HepG2 (cell line): ENCODE results near the gene STOM. TPM values are rescaled to one million over a fixed set of nuclear protein-coding genes. Genes with fewer than 3 reads are reported as not detected.

ENCODE experiments used
- ARNT ChIP-seq: fragments of 450-650 bp; IDR thresholded peaks from 2 replicates; pipeline ENCODE4 v1.6.1; 2017
- ATF7-NPFF ChIP-seq: sonication (generic); formaldehyde crosslinking; IDR thresholded peaks from 2 replicates; pipeline ENCODE4 v1.8.1; 2023; ENCODE audit warnings: mild to moderate bottlenecking, low read depth, missing genetic modification reagents, moderate library complexity
- BHLHE40 ChIP-seq: IDR thresholded peaks from 2 replicates; pipeline ENCODE4 v1.6.1; 2011; ENCODE audit warnings: low read length, improper control_type of control experiment
- CBX2 ChIP-seq, 2 experiments: fragments of 200-600 bp in 1 of 2; sonication (generic); formaldehyde crosslinking in 1 of 2; IDR thresholded peaks; 2 replicates each; pipeline versions ENCODE4 v1.7.0 to v1.8.1; 2018 to 2022; ENCODE audit warnings: low read depth in 2 of 2, low read length in 1 of 2, mild to moderate bottlenecking in 1 of 2, missing genetic modification reagents in 1 of 2
- KDM5A ChIP-seq: fragments of 200-600 bp; sonication (generic); IDR thresholded peaks from 2 replicates; pipeline ENCODE4 v1.7.0; 2018; ENCODE audit warnings: antibody characterized with exemption, mild to moderate bottlenecking, low read length, borderline replicate concordance
- POLR2AphosphoS2 ChIP-seq: IDR thresholded peaks from 2 replicates; pipeline ENCODE4 v1.6.1; 2011; ENCODE audit warnings: low read depth, low read length, improper control_type of control experiment
- SALL1 ChIP-seq: sonication (generic); formaldehyde crosslinking; IDR thresholded peaks from 2 replicates; pipeline ENCODE4 v1.8.0; 2022; ENCODE audit warnings: mild to moderate bottlenecking, missing genetic modification reagents
- SMARCC2 ChIP-seq: fragments of 450-650 bp; IDR thresholded peaks from 2 replicates; pipeline ENCODE4 v1.6.1; 2017; ENCODE audit warnings: antibody characterized with exemption, mild to moderate bottlenecking
- ZC3H4 ChIP-seq: sonication (generic); formaldehyde crosslinking; IDR thresholded peaks from 2 replicates; pipeline ENCODE4 v1.4.0; 2020; ENCODE audit warnings: missing genetic modification reagents, borderline replicate concordance
- ZNF460 ChIP-seq: sonication (generic); formaldehyde crosslinking; IDR thresholded peaks from 2 replicates; pipeline ENCODE4 v1.5.1; 2020; ENCODE audit warnings: missing genetic modification reagents, mild to moderate bottlenecking, borderline replicate concordance
- ZNF720 ChIP-seq: sonication (generic); formaldehyde crosslinking; IDR thresholded peaks from 2 replicates; pipeline ENCODE4 v1.4.0; 2020; ENCODE audit warnings: missing genetic modification reagents
- ZSCAN12 ChIP-seq: sonication (generic); formaldehyde crosslinking; IDR thresholded peaks from 2 replicates; pipeline ENCODE4 v1.9.0; 2021; ENCODE audit warnings: mild to moderate bottlenecking, missing genetic modification reagents
- ZSCAN20 ChIP-seq: sonication (generic); formaldehyde crosslinking; IDR thresholded peaks from 2 replicates; pipeline ENCODE4 v1.4.0; 2020; ENCODE audit warnings: missing genetic modification reagents, mild to moderate bottlenecking, borderline replicate concordance
- polyA plus RNA-seq, 8 experiments: library from polyadenylated mRNA; depleted of rRNA in 3 of 8; stranded (reverse) in 7 of 8; unstranded in 1 of 8; fragments of >200 nt; fragmentation: Illumina TruSeq in 4 of 8; extraction: Trizol in 4 of 8; gene quantifications; 2 replicates each; pipeline versions ENCODE4 v1.2.1 to v1.2.3, GENCODE V29; 2011 to 2016; ENCODE audit warnings: low read depth in 4 of 8, missing spikeins in 1 of 8, mixed read lengths in 1 of 8; ENCODE audit not compliant: insufficient read depth in 1 of 8
- total RNA-seq, 5 experiments: library from RNA; depleted of rRNA; stranded (reverse); fragments of >200 nt; fragmentation: Illumina TruSeq; extraction: Trizol; gene quantifications; 2 replicates each; pipeline ENCODE4 v1.2.3, GENCODE V29; 2016; ENCODE audit warnings: low read depth in 1 of 5
- TF ChIP-seq, protein P1 (sequence below): sonication (generic); formaldehyde crosslinking; IDR thresholded peaks from 2 replicates; pipeline ENCODE4 v1.4.0; 2020; ENCODE audit warnings: missing genetic modification reagents, mild to moderate bottlenecking, borderline replicate concordance
- TF ChIP-seq, protein P2 (sequence below): sonication (generic); formaldehyde crosslinking; IDR thresholded peaks from 2 replicates; pipeline ENCODE4 v1.4.0; 2020; ENCODE audit warnings: missing genetic modification reagents, borderline replicate concordance
- TF ChIP-seq, protein P3 (sequence below): sonication (generic); formaldehyde crosslinking; IDR thresholded peaks from 2 replicates; pipeline ENCODE4 v1.4.0; 2020; ENCODE audit warnings: missing genetic modification reagents, borderline replicate concordance
- TF ChIP-seq, protein P4 (sequence below): IDR thresholded peaks from 2 replicates; pipeline ENCODE4 v1.6.1; 2016; ENCODE audit warnings: missing genetic modification reagents, missing compliant biosample characterization
- TF ChIP-seq, protein P5 (sequence below): sonication (generic); formaldehyde crosslinking; IDR thresholded peaks from 2 replicates; pipeline ENCODE4 v1.4.0; 2020; ENCODE audit warnings: missing genetic modification reagents

Gene STOM
- total and polyA plus RNA-seq, 2 of the 13 experiments (the other 11 are each of a cell fraction or from before 2014, with no cell fraction given): 43.6 to 165 TPM

DNA sequence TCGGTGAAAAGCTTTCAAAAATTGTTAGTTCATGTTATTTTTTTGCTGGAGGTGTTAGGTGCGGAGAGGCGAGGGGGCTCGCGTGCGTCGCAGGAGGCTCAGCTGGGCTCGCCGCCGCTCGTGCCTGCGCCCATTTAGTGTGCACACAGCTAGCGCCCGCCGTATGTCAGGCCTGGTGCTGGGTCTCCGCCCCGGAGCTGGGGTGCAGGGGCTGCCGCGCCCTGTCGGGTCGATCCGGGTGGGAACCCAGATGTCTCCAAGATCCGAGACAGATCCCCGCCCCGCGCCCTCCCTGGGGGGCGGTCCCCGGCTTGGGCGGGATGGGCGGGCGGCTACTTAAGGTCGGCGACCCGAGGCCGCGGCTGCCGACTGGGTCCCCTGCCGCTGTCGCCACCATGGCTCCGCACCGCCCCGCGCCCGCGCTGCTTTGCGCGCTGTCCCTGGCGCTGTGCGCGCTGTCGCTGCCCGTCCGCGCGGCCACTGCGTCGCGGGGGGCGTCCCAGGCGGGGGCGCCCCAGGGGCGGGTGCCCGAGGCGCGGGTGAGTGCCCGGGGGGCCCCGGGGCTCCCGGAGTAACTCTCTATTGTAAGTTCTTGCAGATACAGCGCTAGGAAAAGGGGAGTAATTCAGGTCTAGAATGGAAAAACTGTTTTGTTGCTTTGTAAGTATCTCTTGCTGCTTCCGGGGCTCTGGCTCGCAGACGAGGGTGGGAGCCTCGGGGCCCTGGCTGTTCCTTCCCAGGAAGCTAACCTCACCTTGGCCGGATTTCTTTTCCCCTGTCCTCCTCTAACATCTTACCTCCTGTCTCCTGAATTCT lies 70.4 kb downstream of the STOM start (continued):
- TF ChIP-seq, protein P1, sequence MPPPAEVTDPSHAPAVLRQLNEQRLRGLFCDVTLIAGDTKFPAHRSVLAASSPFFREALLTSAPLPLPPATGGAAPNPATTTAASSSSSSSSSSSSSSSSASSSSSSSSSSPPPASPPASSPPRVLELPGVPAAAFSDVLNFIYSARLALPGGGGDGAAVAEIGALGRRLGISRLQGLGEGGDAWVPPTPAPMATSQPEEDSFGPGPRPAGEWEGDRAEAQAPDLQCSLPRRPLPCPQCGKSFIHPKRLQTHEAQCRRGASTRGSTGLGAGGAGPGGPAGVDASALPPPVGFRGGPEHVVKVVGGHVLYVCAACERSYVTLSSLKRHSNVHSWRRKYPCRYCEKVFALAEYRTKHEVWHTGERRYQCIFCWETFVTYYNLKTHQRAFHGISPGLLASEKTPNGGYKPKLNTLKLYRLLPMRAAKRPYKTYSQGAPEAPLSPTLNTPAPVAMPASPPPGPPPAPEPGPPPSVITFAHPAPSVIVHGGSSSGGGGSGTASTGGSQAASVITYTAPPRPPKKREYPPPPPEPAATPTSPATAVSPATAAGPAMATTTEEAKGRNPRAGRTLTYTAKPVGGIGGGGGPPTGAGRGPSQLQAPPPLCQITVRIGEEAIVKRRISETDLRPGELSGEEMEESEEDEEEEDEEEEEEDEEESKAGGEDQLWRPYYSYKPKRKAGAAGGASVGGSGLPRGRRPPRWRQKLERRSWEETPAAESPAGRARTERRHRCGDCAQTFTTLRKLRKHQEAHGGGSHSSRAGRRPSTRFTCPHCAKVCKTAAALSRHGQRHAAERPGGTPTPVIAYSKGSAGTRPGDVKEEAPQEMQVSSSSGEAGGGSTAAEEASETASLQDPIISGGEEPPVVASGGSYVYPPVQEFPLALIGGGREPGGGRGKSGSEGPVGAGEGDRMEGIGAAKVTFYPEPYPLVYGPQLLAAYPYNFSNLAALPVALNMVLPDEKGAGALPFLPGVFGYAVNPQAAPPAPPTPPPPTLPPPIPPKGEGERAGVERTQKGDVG (CRISPR knock-in tag): no peak
- no peak for TF ChIP-seq POLR2AphosphoS2
- peak; percentile 43; the same call in 1 of the 2 replicates for TF ChIP-seq BHLHE40
- TF ChIP-seq ZNF720 (CRISPR knock-in tag): no peak
- TF ChIP-seq, protein P2, sequence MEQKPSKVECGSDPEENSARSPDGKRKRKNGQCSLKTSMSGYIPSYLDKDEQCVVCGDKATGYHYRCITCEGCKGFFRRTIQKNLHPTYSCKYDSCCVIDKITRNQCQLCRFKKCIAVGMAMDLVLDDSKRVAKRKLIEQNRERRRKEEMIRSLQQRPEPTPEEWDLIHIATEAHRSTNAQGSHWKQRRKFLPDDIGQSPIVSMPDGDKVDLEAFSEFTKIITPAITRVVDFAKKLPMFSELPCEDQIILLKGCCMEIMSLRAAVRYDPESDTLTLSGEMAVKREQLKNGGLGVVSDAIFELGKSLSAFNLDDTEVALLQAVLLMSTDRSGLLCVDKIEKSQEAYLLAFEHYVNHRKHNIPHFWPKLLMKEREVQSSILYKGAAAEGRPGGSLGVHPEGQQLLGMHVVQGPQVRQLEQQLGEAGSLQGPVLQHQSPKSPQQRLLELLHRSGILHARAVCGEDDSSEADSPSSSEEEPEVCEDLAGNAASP: peak; percentile 39; the same call in 1 of the 2 replicates
- 0 out of 2 replicates have a peak, but pooled peaks have one; percentile 46 for TF ChIP-seq SALL1
- TF ChIP-seq, protein P3, sequence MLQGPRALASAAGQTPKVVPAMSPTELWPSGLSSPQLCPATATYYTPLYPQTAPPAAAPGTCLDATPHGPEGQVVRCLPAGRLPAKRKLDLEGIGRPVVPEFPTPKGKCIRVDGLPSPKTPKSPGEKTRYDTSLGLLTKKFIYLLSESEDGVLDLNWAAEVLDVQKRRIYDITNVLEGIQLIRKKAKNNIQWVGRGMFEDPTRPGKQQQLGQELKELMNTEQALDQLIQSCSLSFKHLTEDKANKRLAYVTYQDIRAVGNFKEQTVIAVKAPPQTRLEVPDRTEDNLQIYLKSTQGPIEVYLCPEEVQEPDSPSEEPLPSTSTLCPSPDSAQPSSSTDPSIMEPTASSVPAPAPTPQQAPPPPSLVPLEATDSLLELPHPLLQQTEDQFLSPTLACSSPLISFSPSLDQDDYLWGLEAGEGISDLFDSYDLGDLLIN (CRISPR knock-in tag): 0 out of 2 replicates have a peak, but pooled peaks have one; percentile 3
- 0 out of 2 replicates have a peak, but pooled peaks have one; percentile 33 for TF ChIP-seq ZSCAN20 (CRISPR knock-in tag)
- no peak for TF ChIP-seq CBX2 (IDR thresholded peaks at IDR 0.05; ENCODE audit: low read depth, low read length)
- no peak for TF ChIP-seq CBX2 (CRISPR knock-in tag; IDR thresholded peaks at IDR 0.05; ENCODE audit: low read depth)
- no peak for TF ChIP-seq ZNF460
- TF ChIP-seq KDM5A: no peak
- peak; percentile 84 for TF ChIP-seq ATF7-NPFF
- TF ChIP-seq ARNT: no peak
- TF ChIP-seq, protein P4, sequence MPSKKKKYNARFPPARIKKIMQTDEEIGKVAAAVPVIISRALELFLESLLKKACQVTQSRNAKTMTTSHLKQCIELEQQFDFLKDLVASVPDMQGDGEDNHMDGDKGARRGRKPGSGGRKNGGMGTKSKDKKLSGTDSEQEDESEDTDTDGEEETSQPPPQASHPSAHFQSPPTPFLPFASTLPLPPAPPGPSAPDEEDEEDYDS: peak; percentile 95
- TF ChIP-seq ZSCAN12 (CRISPR knock-in tag): 0 out of 2 replicates have a peak, but pooled peaks have one; percentile 9
- TF ChIP-seq, protein P5, sequence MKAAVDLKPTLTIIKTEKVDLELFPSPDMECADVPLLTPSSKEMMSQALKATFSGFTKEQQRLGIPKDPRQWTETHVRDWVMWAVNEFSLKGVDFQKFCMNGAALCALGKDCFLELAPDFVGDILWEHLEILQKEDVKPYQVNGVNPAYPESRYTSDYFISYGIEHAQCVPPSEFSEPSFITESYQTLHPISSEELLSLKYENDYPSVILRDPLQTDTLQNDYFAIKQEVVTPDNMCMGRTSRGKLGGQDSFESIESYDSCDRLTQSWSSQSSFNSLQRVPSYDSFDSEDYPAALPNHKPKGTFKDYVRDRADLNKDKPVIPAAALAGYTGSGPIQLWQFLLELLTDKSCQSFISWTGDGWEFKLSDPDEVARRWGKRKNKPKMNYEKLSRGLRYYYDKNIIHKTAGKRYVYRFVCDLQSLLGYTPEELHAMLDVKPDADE: no peak
- no peak for TF ChIP-seq SMARCC2
- 0 out of 2 replicates have a peak, but pooled peaks have one; percentile 25 for TF ChIP-seq ZC3H4
